Smooth muscle cell (in vitro differentiated cells): ENCODE results near the gene HSF2BP. TPM values are rescaled to one million over a fixed set of nuclear protein-coding genes. Genes with fewer than 3 reads are reported as not detected.
"Not testable (repeated sequence)": the region's sequence is repeated elsewhere in the genome, so short reads cannot be mapped to it uniquely, and the experiment has no call there.

Source experiments
- DNase-seq: peaks from one replicate; lab custom pipeline; 2025; ENCODE audit not compliant: unreplicated experiment; lab: John Stamatoyannopoulos, UW
- H2AFZ ChIP-seq: fragments of 200-600 bp; sonication (generic); 2 replicates; pipeline ENCODE4 v1.6.0; 2016; ENCODE audit warnings: antibody characterized with exemption, low read depth, mild to moderate bottlenecking
- H3F3A ChIP-seq: fragments of 200-600 bp; sonication (generic); 2 replicates; pipeline ENCODE4 v1.6.0; 2017; ENCODE audit warnings: antibody characterized with exemption, low read depth
- H3K27ac ChIP-seq: fragments of 200-600 bp; sonication (generic); 2 replicates; pipeline ENCODE4 v1.5.1; 2016; ENCODE audit warnings: low read depth, mild to moderate bottlenecking
- H3K27me3 ChIP-seq: fragments of 200-600 bp; sonication (generic); 2 replicates; pipeline ENCODE4 v1.6.1; 2016; ENCODE audit warnings: low read depth, mild to moderate bottlenecking
- H3K36me3 ChIP-seq: fragments of 200-600 bp; sonication (generic); 2 replicates; pipeline ENCODE4 v1.5.1; 2016; ENCODE audit warnings: low read depth
- H3K4me1 ChIP-seq: fragments of 200-600 bp; sonication (generic); 2 replicates; pipeline ENCODE4 v1.5.1; 2016; ENCODE audit warnings: low read depth
- H3K4me2 ChIP-seq: fragments of 200-600 bp; sonication (generic); 2 replicates; pipeline ENCODE4 v1.6.0; 2016; ENCODE audit warnings: mild to moderate bottlenecking
- H3K4me3 ChIP-seq: fragments of 200-600 bp; sonication (generic); 2 replicates; pipeline ENCODE4 v1.5.1; 2016; ENCODE audit warnings: mild to moderate bottlenecking
- H3K79me2 ChIP-seq: fragments of 200-600 bp; sonication (generic); 2 replicates; pipeline ENCODE4 v1.6.0; 2016; ENCODE audit warnings: low read depth, mild to moderate bottlenecking
- H3K9ac ChIP-seq: fragments of 200-600 bp; sonication (generic); 2 replicates; pipeline ENCODE4 v1.6.0; 2016; ENCODE audit warnings: low read depth
- H3K9me3 ChIP-seq: fragments of 200-600 bp; sonication (generic); replicated peaks from 2 replicates; pipeline ENCODE4 v1.5.1; 2016; ENCODE audit warnings: low read depth
- H4K20me1 ChIP-seq: fragments of 200-600 bp; sonication (generic); 2 replicates; pipeline ENCODE4 v1.6.0; 2016; ENCODE audit warnings: low read depth
- WGBS: methylation state at CpG from one replicate; pipeline ENCODE4 v1.1.7; 2016; ENCODE audit warnings: low lambda C conversion rate; 5-methylcytosine and 5-hydroxymethylcytosine counted together
- polyA plus RNA-seq: library from polyadenylated mRNA; unstranded; fragments of >200 nt; fragmentation: Nextera tagmentation; extraction: Ambion mirVana; gene quantifications from 2 replicates; pipeline ENCODE4 v1.2.1, GENCODE V29; 2016
- total RNA-seq: library from RNA; depleted of rRNA; stranded (reverse); fragments of >200 nt; gene quantifications from 2 replicates; pipeline ENCODE4 v1.2.3, GENCODE V29; 2014

HSF2BP gene
- total and polyA plus RNA-seq, 2 experiments from 2014 or later = 0.97 to 1.9 TPM

DNA sequence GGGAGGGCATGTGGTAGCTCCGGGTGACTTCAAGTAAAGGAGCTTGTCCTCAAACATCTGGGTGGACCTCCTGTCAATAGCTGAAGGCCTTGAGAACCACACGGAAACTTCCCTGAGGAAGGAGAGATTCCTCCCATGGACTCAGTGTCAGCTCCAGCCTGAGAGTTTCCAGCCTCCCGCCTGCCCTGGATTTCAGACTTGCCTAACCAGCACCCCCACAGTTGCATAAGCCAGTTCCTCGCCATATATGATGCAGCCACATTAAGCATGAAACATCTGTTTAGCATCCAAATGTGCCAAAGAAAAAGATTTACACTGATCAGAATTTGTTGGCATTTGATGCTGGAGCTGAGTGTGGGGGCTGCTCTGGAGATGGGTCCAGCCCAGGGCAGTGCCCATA lies 148.1 kb downstream of the HSF2BP start:
- not testable (repeated sequence) for H3K9ac ChIP-seq, DNase-seq, H3K27me3 ChIP-seq, H3K4me2 ChIP-seq, H2AFZ ChIP-seq, H3K4me1 ChIP-seq, H3K9me3 ChIP-seq, H3F3A ChIP-seq, H3K27ac ChIP-seq, H4K20me1 ChIP-seq, H3K36me3 ChIP-seq, H3K4me3 ChIP-seq, H3K79me2 ChIP-seq
- no CpG with 5 or more reads among the region's 4 CpGs for WGBS

DNA sequence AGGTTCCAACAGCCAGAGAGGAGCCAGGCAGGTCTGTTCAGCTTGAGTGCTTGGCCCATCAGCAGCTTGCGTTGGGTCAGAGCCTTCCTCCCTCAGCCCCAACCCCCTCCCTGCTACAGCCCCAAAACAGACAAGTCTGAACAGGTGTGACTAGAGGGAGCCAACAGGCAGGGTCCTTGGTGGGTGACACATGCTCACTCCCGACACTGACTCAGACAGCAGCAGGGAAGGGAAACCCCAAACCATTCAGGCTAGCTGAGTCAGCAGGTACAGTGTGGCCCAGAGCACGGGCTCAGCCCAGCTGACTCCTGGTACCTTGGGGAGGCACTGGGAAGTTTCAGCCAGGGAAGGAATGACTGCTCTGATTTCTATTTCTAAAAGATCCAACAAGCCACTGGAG lies 148.6 kb downstream of the HSF2BP start:
- H3K9ac ChIP-seq, H3K79me2 ChIP-seq, H2AFZ ChIP-seq, H3K27me3 ChIP-seq, H3K27ac ChIP-seq, H3K4me3 ChIP-seq, H3K4me1 ChIP-seq, DNase-seq, H3K9me3 ChIP-seq, H3F3A ChIP-seq, H3K36me3 ChIP-seq, H3K4me2 ChIP-seq, H4K20me1 ChIP-seq: not testable (repeated sequence)
- WGBS = no CpG with 5 or more reads among the region's 3 CpGs

DNA sequence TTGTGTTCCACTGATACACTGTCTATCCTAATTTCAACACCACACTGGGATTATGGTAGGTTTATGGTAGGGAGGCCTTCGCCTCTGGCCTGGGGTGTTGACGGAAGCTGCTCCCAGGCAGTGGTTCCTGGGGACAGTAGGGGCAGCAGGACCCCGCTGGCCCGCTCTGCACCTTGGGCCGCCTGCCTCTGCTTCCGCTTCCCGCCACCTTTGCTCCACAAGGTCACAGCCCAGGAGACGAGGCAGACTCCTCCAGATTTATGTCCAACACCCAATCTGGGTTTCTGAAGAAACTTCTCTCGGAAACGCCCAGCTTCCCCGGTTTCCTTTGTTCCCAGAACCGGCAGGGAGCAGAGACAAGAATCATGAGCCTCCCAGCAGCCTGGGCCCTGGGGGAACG lies 155.4 kb downstream of the HSF2BP start:
- WGBS = no CpG with 5 or more reads among the region's 13 CpGs
- not testable (repeated sequence) for H3K27ac ChIP-seq, DNase-seq

DNA sequence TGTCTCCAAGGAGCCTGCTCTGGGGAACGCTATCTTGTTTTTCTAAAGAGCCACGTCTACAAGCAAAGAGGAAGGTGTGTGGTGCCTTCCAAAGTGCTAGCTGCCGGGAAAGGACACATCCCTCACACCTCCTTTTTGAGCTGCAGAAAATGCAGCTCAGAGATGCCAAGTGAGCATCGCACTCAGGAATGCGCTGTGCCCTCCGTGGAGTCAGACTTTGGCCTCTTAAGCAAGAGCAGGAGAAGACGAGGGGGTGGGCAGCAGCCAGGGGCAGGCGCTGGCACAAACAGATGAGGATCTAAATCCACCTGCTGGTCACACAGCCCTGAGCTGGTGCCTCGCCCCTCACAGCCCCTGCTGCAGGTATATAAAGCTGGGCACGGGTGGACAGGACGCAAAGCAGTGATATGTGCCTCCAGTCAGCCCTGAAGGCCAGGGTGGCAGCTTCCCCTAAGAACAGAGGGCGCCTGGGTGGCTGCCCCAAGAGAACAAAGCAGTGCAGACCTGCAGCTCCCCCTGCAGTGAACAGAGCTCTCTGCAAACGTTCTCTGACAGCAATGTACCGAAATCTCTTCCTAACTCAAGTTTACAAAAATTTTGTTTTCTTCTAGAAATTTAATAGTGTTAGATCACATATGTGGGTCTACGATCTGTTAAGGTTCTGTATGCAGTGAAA lies 156.1 kb downstream of the HSF2BP start:
- not testable (repeated sequence) for H3K9me3 ChIP-seq, H3K9ac ChIP-seq, H3K4me3 ChIP-seq, H3K27me3 ChIP-seq, H3K36me3 ChIP-seq, H2AFZ ChIP-seq, DNase-seq, H3K27ac ChIP-seq, H4K20me1 ChIP-seq, H3K79me2 ChIP-seq, H3F3A ChIP-seq, H3K4me1 ChIP-seq, H3K4me2 ChIP-seq
- no CpG with 5 or more reads among the region's 15 CpGs for WGBS

More for the DNA sequence above, 155.4 kb downstream of the HSF2BP start:
- H3K4me2 ChIP-seq, H3K4me1 ChIP-seq, H3F3A ChIP-seq, H3K4me3 ChIP-seq, H3K9me3 ChIP-seq, H2AFZ ChIP-seq, H3K79me2 ChIP-seq, H3K36me3 ChIP-seq, H3K9ac ChIP-seq, H3K27me3 ChIP-seq, H4K20me1 ChIP-seq: not testable (repeated sequence)

DNA sequence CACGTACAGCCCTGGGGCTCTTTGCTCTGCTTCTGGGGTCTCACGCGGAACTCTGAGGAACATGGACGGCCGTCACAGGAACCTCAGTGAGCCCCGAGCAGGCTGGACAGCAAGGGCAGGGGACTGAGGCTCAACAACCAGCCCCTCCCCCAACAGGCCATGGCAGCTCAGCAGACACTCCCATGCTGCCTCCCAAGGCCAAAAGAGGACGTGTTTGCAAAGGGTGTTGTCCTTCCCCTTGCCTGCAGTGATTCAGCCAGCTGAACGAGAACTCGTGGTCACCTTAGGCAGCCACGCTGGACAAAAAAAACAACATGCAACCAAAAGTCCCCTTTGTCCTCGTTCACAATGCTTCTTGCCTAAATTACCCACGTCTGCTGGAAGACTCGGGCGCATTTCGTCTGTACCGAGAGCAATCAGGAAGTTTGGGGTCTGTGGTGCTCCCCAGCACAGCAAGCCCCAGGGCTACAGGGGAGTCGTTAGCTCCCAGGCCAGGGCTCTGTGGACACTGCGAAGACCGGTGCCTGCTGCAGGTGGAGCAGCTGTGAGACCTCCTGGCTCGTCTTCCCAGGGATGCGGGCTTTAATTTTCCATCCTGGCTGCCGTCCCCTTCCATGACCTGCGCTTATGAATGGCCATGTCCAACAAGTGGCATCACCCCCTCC lies 156.7 kb downstream of the HSF2BP start:
- not testable (repeated sequence) for H3K9me3 ChIP-seq, H3K27ac ChIP-seq, H3K36me3 ChIP-seq, H2AFZ ChIP-seq, H3K4me3 ChIP-seq, H4K20me1 ChIP-seq, H3K79me2 ChIP-seq, H3K4me1 ChIP-seq, DNase-seq, H3K9ac ChIP-seq, H3K27me3 ChIP-seq, H3K4me2 ChIP-seq, H3F3A ChIP-seq
- WGBS = no CpG with 5 or more reads among the region's 23 CpGs

DNA sequence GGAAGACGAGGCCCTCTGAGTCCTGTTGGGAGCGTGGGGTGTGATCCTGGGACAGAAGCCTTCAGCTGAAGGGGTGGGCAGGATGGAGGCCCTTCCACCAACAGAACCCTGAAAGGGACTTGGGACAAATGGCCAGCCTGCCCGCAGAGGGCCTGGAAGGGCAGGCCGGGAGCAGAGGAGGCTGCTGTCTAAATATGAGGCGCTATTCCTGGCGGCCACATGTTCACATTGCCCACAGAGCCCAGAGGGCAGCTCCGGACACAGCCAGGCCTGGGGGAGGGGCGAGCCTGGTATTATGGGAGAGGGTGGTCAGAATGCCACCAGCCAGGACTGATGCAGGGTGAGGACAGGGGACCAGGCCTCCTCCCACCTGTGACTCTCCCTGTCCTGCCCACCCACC lies 160.4 kb downstream of the HSF2BP start:
- not testable (repeated sequence) for H3K4me3 ChIP-seq, H4K20me1 ChIP-seq, DNase-seq, H3K4me2 ChIP-seq, H3K36me3 ChIP-seq, H3K79me2 ChIP-seq, H3K27me3 ChIP-seq, H3K4me1 ChIP-seq, H3K9me3 ChIP-seq, H3K27ac ChIP-seq, H3K9ac ChIP-seq, H3F3A ChIP-seq, H2AFZ ChIP-seq
- WGBS = 80% methylated on average over 1 of the region's 8 CpGs

DNA sequence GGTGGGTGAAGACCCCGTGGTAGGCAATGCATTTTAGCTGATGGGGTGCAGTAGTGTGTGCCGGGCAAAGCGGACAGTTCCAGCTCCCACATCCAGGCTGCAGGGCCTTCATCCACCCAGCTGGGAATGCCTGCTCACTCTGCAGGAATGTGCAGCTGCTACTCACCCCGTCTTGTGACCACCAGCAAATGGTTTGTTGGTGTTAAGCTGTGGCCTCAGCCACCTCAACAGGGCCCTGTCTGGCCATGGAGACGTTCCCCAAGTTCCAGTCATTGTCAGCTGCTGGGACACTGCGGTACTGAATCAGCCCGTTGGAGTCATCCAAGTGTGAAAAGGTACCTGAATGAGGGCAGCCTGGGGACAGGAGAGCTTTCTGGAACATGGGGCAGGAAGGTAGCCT lies 161.2 kb downstream of the HSF2BP start:
- not testable (repeated sequence) for H3K9me3 ChIP-seq, H3K27me3 ChIP-seq, H3F3A ChIP-seq, H3K36me3 ChIP-seq, H4K20me1 ChIP-seq, DNase-seq, H3K4me2 ChIP-seq, H2AFZ ChIP-seq, H3K9ac ChIP-seq, H3K4me1 ChIP-seq, H3K4me3 ChIP-seq, H3K27ac ChIP-seq, H3K79me2 ChIP-seq
- no CpG with 5 or more reads among the region's 7 CpGs for WGBS

DNA sequence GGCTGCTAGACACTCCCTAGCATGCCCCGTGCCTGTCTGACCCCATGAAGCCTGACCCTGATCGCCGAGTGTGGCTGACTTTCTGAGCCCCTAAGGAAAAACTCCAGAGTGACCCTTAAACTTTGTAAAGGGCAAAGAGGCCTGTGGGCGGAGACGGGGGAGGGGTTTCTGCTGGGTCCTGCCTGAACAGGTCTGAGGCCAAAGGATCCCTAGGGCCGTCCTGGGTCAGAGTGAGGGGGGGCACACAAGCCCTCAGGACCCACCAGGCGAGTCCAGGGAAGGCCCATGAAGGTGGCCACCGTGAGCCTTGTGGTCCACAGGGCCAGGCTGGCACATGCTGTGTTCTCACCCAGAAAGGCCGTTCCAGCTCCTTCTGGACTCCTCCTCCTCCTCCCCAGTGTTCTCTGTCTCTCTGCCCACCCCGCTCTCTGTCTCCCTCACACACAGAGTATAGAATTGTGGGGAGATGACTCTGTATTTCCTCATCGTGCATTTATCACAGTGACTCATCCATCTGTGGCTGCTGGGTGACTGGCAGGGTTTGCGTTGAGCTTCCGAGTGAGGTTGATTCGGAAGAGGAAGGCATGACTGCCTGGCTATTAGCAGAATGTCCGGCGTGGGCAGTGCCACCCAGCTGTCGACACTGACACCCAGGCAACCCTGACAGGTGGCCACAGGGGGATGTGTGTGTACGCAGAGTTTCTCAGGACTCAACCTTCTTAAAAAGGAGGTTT lies 164.8 kb downstream of the HSF2BP start:
- not testable (repeated sequence) for H3K27ac ChIP-seq, H3K4me3 ChIP-seq, DNase-seq, H3K36me3 ChIP-seq, H3K4me1 ChIP-seq, H4K20me1 ChIP-seq, H2AFZ ChIP-seq, H3K9ac ChIP-seq, H3F3A ChIP-seq, H3K9me3 ChIP-seq, H3K4me2 ChIP-seq, H3K79me2 ChIP-seq, H3K27me3 ChIP-seq
- WGBS = 11% methylated on average over 6 of the region's 18 CpGs
